ENCODE measurements around the gene CBX4. TPM values are rescaled to one million over a fixed set of nuclear protein-coding genes. Genes with fewer than 3 reads are reported as not detected.

Gene CBX4
- total RNA-seq, 4 donors from 2014 or later, result 3.0 to 9.0 (median 5.3) TPM

DNA sequence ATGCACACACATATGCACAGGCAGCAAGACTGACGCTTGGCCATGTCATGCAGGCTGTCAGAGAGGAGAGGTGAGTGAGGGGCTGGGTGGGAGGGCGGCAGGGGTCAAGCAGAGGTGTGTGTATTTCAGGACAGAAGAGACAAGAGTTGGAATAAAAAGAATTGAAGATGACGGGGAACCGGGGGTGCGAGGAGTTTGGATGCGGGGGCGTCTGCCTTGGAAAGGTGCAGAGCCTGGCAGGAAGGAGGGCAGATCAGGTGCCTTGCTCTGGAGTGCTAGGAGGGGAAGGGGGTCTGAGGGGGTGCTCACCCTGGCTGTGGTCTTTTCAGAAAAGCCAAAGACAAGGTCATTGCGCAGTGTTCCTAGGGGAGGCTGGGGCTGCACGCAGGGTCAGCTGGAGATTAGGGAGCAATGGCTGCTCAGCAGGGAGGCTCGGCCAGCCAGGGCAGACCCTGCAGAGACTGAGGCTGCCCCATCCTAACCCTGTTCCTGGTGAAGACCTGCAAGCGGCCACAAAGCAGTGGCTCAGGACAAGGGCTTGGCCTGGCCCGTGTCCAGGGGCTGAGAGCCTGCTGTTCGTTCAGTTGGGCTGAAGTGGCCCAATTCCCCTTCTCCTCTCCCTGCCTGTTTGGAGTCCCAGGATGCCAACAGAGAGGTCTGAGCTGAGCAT is 23.7 kb upstream of the CBX4 start:
- H3K27me3 ChIP-seq, result peaks cover 24 to 41% (median 35%) of the 10 kb centered on the region in 3 donors
- ATAC-seq (no peak), DNase-seq (no peak)
- H3K9me3 ChIP-seq, result no peaks in the 10 kb centered on the region
- no peaks in the 10 kb centered on the region for H3K36me3 ChIP-seq
- no peaks in the 10 kb centered on the region for H3K4me1 ChIP-seq
- TF ChIP-seq CTCF (IDR thresholded peaks at IDR 0.05 in 4 of 5, conservative IDR thresholded peaks at IDR 0.05 in 1 of 5) (no peak), POLR2A (IDR thresholded peaks at IDR 0.05) (no peak)
- in situ Hi-C loops (cut with MboI; ENCODE audit: low sequenced_read_pairs in 4 of 4), result no loop called here
- H3K4me3 ChIP-seq, result no peak overlapping the region
- intact Hi-C loops (cut with DNase I; ENCODE audit: low total_unique reads), result no loop called here
- H3K27ac ChIP-seq, result no peak overlapping the region

- DNase-seq (no peak), ATAC-seq (no peak)
- no peak for TF ChIP-seq CTCF (IDR thresholded peaks at IDR 0.05 in 4 of 5, conservative IDR thresholded peaks at IDR 0.05 in 1 of 5)
- no peak for TF ChIP-seq POLR2A (IDR thresholded peaks at IDR 0.05)
- no peaks in the 10 kb centered on the region for H3K4me1 ChIP-seq
- H3K27me3 ChIP-seq, result peaks cover 29 to 41% (median 38%) of the 10 kb centered on the region in 3 donors
- H3K4me3 ChIP-seq, result no peak overlapping the region
- H3K9me3 ChIP-seq, result no peaks in the 10 kb centered on the region
- in situ Hi-C loops (cut with MboI; ENCODE audit: low sequenced_read_pairs in 4 of 4), result no loop called here
- no peaks in the 10 kb centered on the region for H3K36me3 ChIP-seq
- no peak overlapping the region for H3K27ac ChIP-seq
- intact Hi-C loops (cut with DNase I; ENCODE audit: low total_unique reads), result no loop called here
These were observed 23.0 kb upstream of the CBX4 start for GRCh38 chr17:79862238-79862637.

DNA sequence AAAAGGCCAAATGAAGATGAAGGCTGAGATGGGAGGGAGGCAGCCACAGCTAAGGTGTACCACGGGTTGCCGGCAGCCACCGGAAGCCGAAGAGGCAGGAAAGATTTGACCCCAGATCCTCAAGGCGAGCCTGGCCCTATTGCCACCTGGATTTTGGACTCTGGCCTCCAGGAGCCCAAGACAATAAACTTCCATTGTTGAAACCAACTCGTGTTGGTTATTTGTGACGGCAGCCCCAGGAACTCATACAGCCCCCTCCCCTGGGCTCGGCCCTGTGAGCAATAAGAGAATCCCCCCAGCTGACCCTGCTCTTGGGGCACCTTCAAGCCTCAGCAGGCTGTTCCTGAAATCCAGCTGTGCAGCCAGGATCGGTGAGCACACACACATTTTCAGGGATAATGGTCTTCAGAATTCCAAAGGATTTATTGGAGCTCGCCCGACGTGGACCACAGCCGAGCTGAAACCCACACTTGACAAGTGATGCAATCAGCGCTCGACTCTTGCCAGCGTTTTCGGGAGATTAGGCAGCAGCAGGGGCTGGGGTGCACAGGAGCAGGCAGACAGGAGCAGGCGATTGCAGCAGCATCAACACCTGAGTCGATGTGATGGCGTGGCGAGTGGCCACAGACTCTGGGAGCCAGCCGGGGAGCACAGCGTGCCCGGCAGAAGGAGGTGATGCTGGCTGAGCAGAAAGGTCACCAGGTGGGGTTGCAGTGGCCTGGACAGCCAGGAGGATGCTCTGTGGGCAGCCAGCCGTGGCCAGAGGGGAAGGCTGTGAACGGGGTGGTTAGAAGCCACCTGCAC is 22.4 kb upstream of the CBX4 start:
- no peak for DNase-seq
- in situ Hi-C loops (cut with MboI; ENCODE audit: low sequenced_read_pairs in 4 of 4) (no loop called here), intact Hi-C loops (cut with DNase I; ENCODE audit: low total_unique reads) (no loop called here)
- no peak for TF ChIP-seq CTCF (IDR thresholded peaks at IDR 0.05 in 4 of 5, conservative IDR thresholded peaks at IDR 0.05 in 1 of 5)
- no peak for TF ChIP-seq POLR2A (IDR thresholded peaks at IDR 0.05)
- H3K36me3 ChIP-seq, result no peaks in the 10 kb centered on the region
- peaks cover 33 to 47% (median 44%) of the 10 kb centered on the region in 3 donors for H3K27me3 ChIP-seq
- H3K9me3 ChIP-seq, result no peaks in the 10 kb centered on the region
- no peak overlapping the region for H3K4me3 ChIP-seq
- H3K4me1 ChIP-seq, result no peaks in the 10 kb centered on the region
- H3K27ac ChIP-seq, result no peak overlapping the region
- no peak for ATAC-seq

DNA sequence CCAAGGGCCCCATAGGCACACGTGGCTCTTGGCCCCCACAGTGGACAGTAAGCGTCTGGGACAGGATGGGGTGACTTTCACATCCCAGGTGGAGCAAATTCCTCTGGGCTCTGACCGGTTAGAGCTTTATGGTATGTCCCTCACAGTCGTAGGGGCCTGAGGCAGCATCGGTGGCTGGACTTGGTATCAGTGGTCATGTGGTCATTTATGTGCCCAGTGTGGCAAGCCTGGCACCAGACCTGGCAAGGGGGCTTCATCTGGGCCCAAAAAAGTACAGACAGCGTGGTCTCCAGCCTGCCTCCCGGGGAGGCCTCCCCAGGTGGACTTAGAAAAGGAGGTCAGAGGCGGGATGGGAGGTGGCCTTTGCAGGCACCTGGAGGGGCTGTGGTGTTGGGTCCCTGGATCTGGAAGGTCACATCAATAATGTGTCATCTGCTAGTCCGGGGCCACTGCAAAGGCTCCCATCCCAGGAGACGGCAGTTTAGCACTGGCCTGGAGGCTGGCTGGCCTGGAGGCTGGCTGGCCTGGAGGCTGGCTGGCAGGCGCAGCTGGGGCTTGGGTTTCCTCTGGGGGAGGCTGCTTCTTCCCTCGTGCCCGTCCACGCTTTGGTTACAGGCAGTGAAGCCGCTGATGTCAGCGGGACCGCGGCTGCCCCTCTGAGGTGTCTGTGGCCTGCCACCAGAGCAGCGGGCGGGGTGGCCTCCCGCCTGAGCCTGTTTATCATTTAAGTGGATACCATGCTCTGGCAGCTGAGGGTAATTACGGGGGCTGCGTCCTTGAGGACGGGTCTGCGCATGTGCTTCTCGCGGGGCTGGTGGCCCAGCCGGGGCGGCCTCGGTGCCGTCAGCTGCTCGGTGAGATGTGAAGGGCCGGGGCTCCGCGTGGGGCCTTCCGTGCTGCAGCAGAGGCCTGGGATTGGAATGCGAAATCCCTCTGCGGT is 20.7 kb upstream of the CBX4 start:
- in situ Hi-C loops (cut with MboI; ENCODE audit: low sequenced_read_pairs in 4 of 4), result no loop called here
- H3K4me3 ChIP-seq, result no peak overlapping the region
- intact Hi-C loops (cut with DNase I; ENCODE audit: low total_unique reads), result no loop called here
- ATAC-seq (no peak), DNase-seq (no peak)
- H3K36me3 ChIP-seq, result no peaks in the 10 kb centered on the region
- TF ChIP-seq POLR2A (IDR thresholded peaks at IDR 0.05) (no peak), CTCF (IDR thresholded peaks at IDR 0.05 in 4 of 5, conservative IDR thresholded peaks at IDR 0.05 in 1 of 5) (no peak)
- H3K4me1 ChIP-seq, result no peaks in the 10 kb centered on the region
- H3K27ac ChIP-seq, result no peak overlapping the region
- no peaks in the 10 kb centered on the region for H3K9me3 ChIP-seq
- H3K27me3 ChIP-seq, result peaks cover 29 to 48% (median 40%) of the 10 kb centered on the region in 3 donors

Data from gastrocnemius medialis (tissue), 4 donors.